Ovary (tissue), 9 donors: ENCODE results near the gene NECTIN1. TPM values are rescaled to one million over a fixed set of nuclear protein-coding genes. Genes with fewer than 3 reads are reported as not detected.

Experiments
- DNase-seq, 5 donors: peaks; one replicate each; pipeline ENCODE4 v3.0.0-alpha.2; 2019 to 2020
- H3K27ac ChIP-seq, 2 donors: fragments of 200-600 bp; one replicate each; pipeline versions ENCODE4 v1.5.1 to v1.8.0; 2019 to 2022
- H3K27me3 ChIP-seq: fragments of 200-600 bp; one replicate; pipeline ENCODE4 v1.8.0; 2022
- H3K36me3 ChIP-seq: fragments of 200-600 bp; sonication (generic); one replicate; pipeline ENCODE4 v1.5.1; 2019
- H3K4me1 ChIP-seq: one replicate; pipeline ENCODE4 v1.8.1; 2013; ENCODE audit warnings: mild to moderate bottlenecking, moderate library complexity; ENCODE audit not compliant: insufficient read depth
- H3K4me3 ChIP-seq: fragments of 200-600 bp; sonication (generic); one replicate; pipeline ENCODE4 v1.5.1; 2017
- H3K9me3 ChIP-seq, 2 donors: fragments of 200-600 bp in 1 of 2; sonication (generic) in 1 of 2; one replicate each; pipeline versions ENCODE4 v1.5.1 to v1.8.1; 2013 to 2019; ENCODE audit warnings: mild to moderate bottlenecking in 1 of 2, moderate library complexity in 1 of 2
- EP300 ChIP-seq: sonication (generic); formaldehyde crosslinking; IDR thresholded peaks from one replicate; pipeline ENCODE4 v1.6.1; 2017; ENCODE audit warnings: antibody characterized with exemption
- POLR2A ChIP-seq: fragments of 450-650 bp; IDR thresholded peaks from one replicate; pipeline ENCODE4 v1.6.1; 2017; ENCODE audit warnings: antibody characterized with exemption, mild to moderate bottlenecking, moderate library complexity
- WGBS, 3 donors: extraction: QIAGEN DNeasy Blood & Tissue Kit in 1 of 3; methylation state at CpG; one replicate each; pipeline versions ENCODE4 v1.1.5 to v1.1.7; 2013 to 2017; 5-methylcytosine and 5-hydroxymethylcytosine counted together
- intact Hi-C, 4 donors: fragments of 100-400 bp; cut with DNase I; formaldehyde crosslinking; loops; one replicate each; pipeline versions ENCODE4 v1.11.0 to v1.15.1; 2022 to 2023
- polyA plus RNA-seq, 2 donors: library from polyadenylated mRNA; stranded (reverse); fragments of 200-250 nt in 1 of 2; fragments of 350-450 nt in 1 of 2; fragmentation: Illumina TruSeq in 1 of 2; extraction: RNeasy Lipid Tissue Mini Kit (QIAGEN cat#74804) in 1 of 2; gene quantifications; one replicate each; pipeline ENCODE4 v1.2.3, GENCODE V29; 2013 to 2014
- total RNA-seq, 7 donors: library from RNA; depleted of rRNA in 2 of 7; stranded (reverse); fragments of >200 nt in 2 of 7; fragmentation: NEBNext Ultra II Directional in 3 of 7; extraction: Animal tissue kit (Norgen Biotek cat#: 25700) in 3 of 7; gene quantifications; one replicate each; pipeline versions ENCODE4 v1.1.0 to v1.2.4, GENCODE V29; 2016 to 2023
- TF ChIP-seq, protein P1 (sequence below), 3 donors: fragments of 450-650 bp in 2 of 3; fragments of 200-600 bp in 1 of 3; IDR thresholded peaks; one replicate each; pipeline versions ENCODE4 v1.5.1 to v1.8.0; 2016 to 2022; ENCODE audit warnings: antibody characterized with exemption in 3 of 3, mild to moderate bottlenecking in 1 of 3
- donor health status: DM: no; HTN: no; CAD: no; lungs with moderate emphysema.
- donor health status: DM: no; HTN: no; CAD: no.
- donor health status: Bipolar disorder and iron deficiency.
- donor health status: DM: yes; HTN: yes; CAD: no.
- donor health status: DM: no; HTN: no; CAD: no.
- donor health status: DM: yes; HTN: yes; CAD: no.

Gene NECTIN1
- total and polyA plus RNA-seq, 9 donors, result 1.5 to 12.1 (median 5.7) TPM

DNA sequence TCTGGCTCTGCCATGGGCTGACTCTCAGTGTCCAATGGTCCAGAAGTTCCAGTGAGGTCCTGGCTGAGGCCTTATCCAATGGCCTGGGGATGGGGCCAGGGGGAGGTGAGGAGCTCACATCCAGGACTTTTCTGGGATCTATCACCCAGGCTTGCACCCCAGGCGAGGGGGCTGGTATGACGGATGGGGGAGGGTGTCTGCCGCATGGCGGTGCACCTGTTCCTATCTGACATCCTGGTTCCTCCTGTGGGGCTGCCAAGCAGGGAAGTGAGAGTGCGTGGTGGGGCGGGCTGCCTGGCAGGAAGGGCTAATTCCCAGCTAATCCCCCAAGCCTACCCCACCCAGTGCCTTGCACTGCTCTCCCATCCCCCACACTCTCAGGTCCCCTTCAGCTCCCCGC, 102.1 kb downstream of the NECTIN1 start:
- H3K4me3 ChIP-seq, result no peak overlapping the region
- TF ChIP-seq POLR2A (no peak), EP300 (no peak)
- TF ChIP-seq, protein P1, sequence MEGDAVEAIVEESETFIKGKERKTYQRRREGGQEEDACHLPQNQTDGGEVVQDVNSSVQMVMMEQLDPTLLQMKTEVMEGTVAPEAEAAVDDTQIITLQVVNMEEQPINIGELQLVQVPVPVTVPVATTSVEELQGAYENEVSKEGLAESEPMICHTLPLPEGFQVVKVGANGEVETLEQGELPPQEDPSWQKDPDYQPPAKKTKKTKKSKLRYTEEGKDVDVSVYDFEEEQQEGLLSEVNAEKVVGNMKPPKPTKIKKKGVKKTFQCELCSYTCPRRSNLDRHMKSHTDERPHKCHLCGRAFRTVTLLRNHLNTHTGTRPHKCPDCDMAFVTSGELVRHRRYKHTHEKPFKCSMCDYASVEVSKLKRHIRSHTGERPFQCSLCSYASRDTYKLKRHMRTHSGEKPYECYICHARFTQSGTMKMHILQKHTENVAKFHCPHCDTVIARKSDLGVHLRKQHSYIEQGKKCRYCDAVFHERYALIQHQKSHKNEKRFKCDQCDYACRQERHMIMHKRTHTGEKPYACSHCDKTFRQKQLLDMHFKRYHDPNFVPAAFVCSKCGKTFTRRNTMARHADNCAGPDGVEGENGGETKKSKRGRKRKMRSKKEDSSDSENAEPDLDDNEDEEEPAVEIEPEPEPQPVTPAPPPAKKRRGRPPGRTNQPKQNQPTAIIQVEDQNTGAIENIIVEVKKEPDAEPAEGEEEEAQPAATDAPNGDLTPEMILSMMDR (IDR thresholded peaks at IDR 0.05), result no peak
- intact Hi-C loops, result no loop called here
- WGBS, 3 donors, result 78 to 92% (median 81%) methylated on average over 7 of the region's 7 CpGs
- H3K9me3 ChIP-seq, result no peaks in the 10 kb centered on the region
- no peak overlapping the region for H3K27ac ChIP-seq
- no peaks in the 10 kb centered on the region for H3K27me3 ChIP-seq
- DNase-seq, result no peak
- no peaks in the 10 kb centered on the region for H3K36me3 ChIP-seq
- H3K4me1 ChIP-seq, result no peaks in the 10 kb centered on the region

- Histone ChIP-seq H3K27me3 (no peaks in the 10 kb centered on the region), H3K4me3 (no peak overlapping the region), H3K27ac (no peak overlapping the region), H3K4me1 (no peaks in the 10 kb centered on the region), H3K9me3 (no peaks in the 10 kb centered on the region), H3K36me3 (no peaks in the 10 kb centered on the region)
- no peak for DNase-seq
- WGBS, 3 donors, result 18 to 26% (median 19%) methylated on average over 7 of the region's 7 CpGs
- intact Hi-C loops, result no loop called here
- TF ChIP-seq EP300 (no peak), POLR2A (no peak)
- TF ChIP-seq, protein P1 (IDR thresholded peaks at IDR 0.05), result no peak
Measured at GRCh38 chr11:119626197-119626841, 102.7 kb downstream of the NECTIN1 start.

DNA sequence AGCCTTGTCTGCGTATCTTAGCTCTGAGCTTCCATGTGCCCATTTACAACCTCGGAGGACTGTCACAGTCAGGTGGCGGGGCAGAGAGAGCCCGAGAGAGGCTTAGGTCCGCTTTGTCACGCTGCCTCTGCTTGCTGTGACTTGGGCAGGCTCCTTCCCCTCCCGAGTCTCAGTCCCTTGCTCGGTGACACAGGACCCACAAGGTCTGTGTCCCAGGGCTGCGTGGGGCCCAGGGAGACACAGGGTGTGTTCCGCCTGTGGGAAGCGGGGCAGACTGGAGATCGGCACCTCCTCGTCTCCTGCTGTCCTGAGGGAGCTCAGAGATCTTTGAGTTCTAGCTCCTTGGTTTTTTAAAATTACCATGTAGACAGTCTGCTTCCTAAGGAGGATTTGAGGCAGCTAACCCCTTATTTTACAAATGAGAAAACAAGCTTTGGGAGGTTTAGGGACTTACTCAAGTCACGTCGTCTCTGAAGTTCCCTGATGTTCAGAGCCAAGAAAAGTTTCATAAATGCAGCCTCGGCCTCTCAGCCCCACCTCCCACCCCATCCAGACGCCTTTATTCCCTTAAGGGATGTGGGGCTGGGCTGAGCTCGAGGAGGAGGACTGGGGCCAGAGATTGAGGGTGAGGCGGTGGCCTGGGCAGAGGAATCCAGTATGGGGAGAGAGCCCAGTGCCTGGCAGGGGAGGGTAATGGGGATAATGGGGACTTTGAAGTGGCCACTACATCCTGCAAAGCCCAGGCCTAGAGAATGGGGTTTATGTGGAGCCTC, 103.6 kb downstream of the NECTIN1 start:
- Histone ChIP-seq H3K4me1 (no peaks in the 10 kb centered on the region), H3K4me3 (no peak overlapping the region), H3K27ac (no peak overlapping the region), H3K36me3 (no peaks in the 10 kb centered on the region), H3K27me3 (no peaks in the 10 kb centered on the region), H3K9me3 (no peaks in the 10 kb centered on the region)
- TF ChIP-seq EP300 (no peak), POLR2A (no peak)
- TF ChIP-seq, protein P1 (IDR thresholded peaks at IDR 0.05), result no peak
- no peak for DNase-seq
- intact Hi-C loops, result no loop called here
- 60 to 74% (median 68%) methylated on average over 19 of the region's 19 CpGs for WGBS, 3 donors

- no peaks in the 10 kb centered on the region for H3K36me3 ChIP-seq
- no peak overlapping the region for H3K27ac ChIP-seq
- no peak overlapping the region for H3K4me3 ChIP-seq
- H3K9me3 ChIP-seq, result no peaks in the 10 kb centered on the region
- no peaks in the 10 kb centered on the region for H3K4me1 ChIP-seq
- WGBS, 3 donors, result 79 to 87% (median 82%) methylated on average over 6 of the region's 6 CpGs
- no peak for DNase-seq
- intact Hi-C loops, result no loop called here
- no peak for TF ChIP-seq EP300
- TF ChIP-seq POLR2A, result no peak
- TF ChIP-seq, protein P1 (IDR thresholded peaks at IDR 0.05), result no peak
- H3K27me3 ChIP-seq, result no peaks in the 10 kb centered on the region
Measured at GRCh38 chr11:119624629-119625028, 104.4 kb downstream of the NECTIN1 start.
